ENCODE data around the gene ITPA.

Gene ITPA

GRCh38 chr20:3237011-3237957 lies 28.0 kb downstream of the ITPA start:
- ChIA-PET CTCF (interaction anchor here (1.5 to 1.9 kb wide), 2 partner anchors 17 to 19 kb away, joined by 7 to 9 read pairs; no protein-coding TSS in a partner anchor), POLR2A (no interaction called here)
- TF ChIP-seq CTCF (IDR thresholded peaks at IDR 0.05; ENCODE audit: insufficient read depth, low read length, missing control alignments): no peak
- no peak for DNase-seq (ENCODE audit: low read depth, low spot score)
- no peak overlapping the region for H3K4me3 ChIP-seq (ENCODE audit: low read depth, low read length)

- ChIA-PET CTCF (interaction anchor here (0.6 to 2.0 kb wide), 4 partner anchors 9 to 76 kb away, joined by 3 to 9 read pairs (median 4); no protein-coding TSS in a partner anchor), POLR2A (no interaction called here)
- H3K4me3 ChIP-seq (ENCODE audit: low read depth, low read length): peak overlapping the region; percentile 55
- DNase-seq (ENCODE audit: low read depth, low spot score): no peak
- TF ChIP-seq CTCF (IDR thresholded peaks at IDR 0.05; ENCODE audit: insufficient read depth, low read length, missing control alignments): no peak
Measured at GRCh38 chr20:3237958-3238615, 28.8 kb downstream of the ITPA start.

DNA sequence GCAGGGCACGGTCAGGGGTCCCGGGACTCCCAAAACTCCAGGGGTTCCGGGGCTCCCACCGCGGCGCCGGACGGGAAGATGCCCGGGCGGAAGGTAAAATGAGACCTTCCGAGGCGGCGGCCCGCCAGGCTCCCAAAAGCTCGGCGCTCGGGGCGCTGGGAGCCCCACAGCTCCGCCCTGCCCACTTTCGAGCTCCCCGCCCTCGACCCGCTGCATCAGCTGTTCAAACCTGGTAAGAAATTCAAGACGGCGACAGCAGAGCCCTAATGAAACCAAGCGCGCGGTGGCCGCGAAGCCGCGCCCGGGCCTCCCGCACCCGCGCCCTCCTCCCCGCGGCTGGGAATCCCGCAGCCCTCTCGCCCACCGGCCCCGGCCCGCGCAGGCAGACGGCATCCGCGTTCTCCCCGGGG lies 29.3 kb downstream of the ITPA start:
- no peak for TF ChIP-seq CTCF (IDR thresholded peaks at IDR 0.05; ENCODE audit: insufficient read depth, low read length, missing control alignments)
- POLR2A ChIA-PET: no interaction called here
- CTCF ChIA-PET: interaction anchor here (0.6 to 2.0 kb wide), 4 partner anchors 9 to 75 kb away, joined by 3 to 7 read pairs (median 4); no protein-coding TSS in a partner anchor
- H3K4me3 ChIP-seq (ENCODE audit: low read depth, low read length): peak overlapping the region; percentile 55
- no peak for DNase-seq (ENCODE audit: low read depth, low spot score)

DNA sequence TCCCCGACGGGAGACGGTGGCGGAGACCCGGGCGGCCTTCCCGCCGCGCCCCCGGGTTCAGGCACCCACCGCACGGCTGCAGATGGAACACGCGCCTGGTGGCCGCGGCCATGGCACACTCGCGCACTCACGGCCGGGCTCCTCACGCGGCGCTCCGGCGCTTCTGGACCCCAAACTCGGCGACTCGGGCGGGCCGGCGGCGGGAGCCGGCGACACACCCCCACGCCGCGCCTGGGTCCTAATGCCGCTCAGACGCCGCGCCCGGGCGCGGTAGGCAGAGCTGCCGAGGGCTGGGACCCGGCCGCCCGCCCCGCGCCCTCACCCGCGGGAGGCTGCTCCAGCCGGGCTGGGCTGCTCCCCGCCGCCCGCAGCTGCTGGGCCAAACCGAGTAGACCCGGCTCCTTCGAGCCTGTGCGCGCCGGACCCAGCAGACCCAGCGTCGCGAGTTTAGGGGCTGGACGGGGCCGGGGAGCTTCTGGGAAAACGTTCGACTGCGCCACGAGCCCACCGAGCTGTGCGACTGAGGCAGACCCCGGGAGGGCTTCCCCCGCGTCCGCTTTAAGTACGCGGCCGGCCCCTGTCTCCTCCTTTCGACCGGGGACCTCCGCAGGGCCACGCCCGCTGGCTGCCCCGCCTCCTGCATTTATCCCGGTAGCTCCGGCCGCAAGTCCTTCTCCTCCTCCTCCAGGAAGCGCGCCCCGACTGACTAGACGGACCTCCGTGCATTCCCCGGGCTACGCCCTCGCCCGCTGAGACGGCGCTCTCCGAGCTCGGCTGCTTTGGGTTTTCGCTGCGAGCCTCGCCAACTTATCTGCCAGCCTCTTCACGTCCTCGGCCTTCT lies 29.9 kb downstream of the ITPA start, which contains the start of gene SLC4A11:
Gene SLC4A11 (minus strand): TSS at position 165 of the 841 bp plus-strand sequence. CDS start 53 bp downstream, at position 112.
- peak within 1 kb of the TSS; percentile 55 for H3K4me3 ChIP-seq (ENCODE audit: low read depth, low read length)
- DNase-seq (ENCODE audit: low read depth, low spot score): no peak
- TF ChIP-seq CTCF (IDR thresholded peaks at IDR 0.05; ENCODE audit: insufficient read depth, low read length, missing control alignments): no peak
- CTCF ChIA-PET: interaction anchor here (1.2 to 2.0 kb wide), 3 partner anchors 8 to 75 kb away, joined by 3 to 7 read pairs (median 6); no protein-coding TSS in a partner anchor
- POLR2A ChIA-PET: interaction anchor here (0.6 to 1.0 kb wide), 3 partner anchors 9 to 556 kb away, joined by 3 to 5 read pairs (median 3); no protein-coding TSS in a partner anchor

GRCh38 chr20:3239867-3240775 lies 30.8 kb downstream of the ITPA start:
- POLR2A ChIA-PET: interaction anchor here (1.0 kb wide), 2 partner anchors 9 to 37 kb away, joined by 3 to 5 read pairs; no protein-coding TSS in a partner anchor
- CTCF ChIA-PET: interaction anchor here (1.1 to 2.0 kb wide), 3 partner anchors 7 to 22 kb away, joined by 3 to 7 read pairs (median 6); no protein-coding TSS in a partner anchor
- DNase-seq (ENCODE audit: low read depth, low spot score): no peak
- peak overlapping the region; percentile 55 for H3K4me3 ChIP-seq (ENCODE audit: low read depth, low read length)
- no peak for TF ChIP-seq CTCF (IDR thresholded peaks at IDR 0.05; ENCODE audit: insufficient read depth, low read length, missing control alignments)
